ENCODE measurements around the gene EEF1AKMT4.

DNA sequence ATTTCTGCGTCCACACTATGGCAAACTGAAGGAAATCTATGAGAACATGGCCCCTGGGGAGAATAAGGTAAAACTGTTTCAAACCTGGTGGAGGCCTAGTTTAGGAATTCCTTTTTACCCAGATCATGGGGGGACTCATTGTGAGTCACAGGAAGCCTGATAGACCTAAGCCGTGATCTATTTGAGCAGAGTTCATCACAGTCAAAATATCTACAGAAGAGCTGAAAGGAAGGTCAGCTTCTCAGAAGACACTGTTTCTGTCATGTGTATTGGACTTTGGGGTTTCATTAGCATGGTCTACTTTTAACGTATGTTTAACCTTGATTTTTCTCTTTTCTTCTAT lies 50.9 kb downstream of the EEF1AKMT4 start:
- TF ChIP-seq, protein P1, sequence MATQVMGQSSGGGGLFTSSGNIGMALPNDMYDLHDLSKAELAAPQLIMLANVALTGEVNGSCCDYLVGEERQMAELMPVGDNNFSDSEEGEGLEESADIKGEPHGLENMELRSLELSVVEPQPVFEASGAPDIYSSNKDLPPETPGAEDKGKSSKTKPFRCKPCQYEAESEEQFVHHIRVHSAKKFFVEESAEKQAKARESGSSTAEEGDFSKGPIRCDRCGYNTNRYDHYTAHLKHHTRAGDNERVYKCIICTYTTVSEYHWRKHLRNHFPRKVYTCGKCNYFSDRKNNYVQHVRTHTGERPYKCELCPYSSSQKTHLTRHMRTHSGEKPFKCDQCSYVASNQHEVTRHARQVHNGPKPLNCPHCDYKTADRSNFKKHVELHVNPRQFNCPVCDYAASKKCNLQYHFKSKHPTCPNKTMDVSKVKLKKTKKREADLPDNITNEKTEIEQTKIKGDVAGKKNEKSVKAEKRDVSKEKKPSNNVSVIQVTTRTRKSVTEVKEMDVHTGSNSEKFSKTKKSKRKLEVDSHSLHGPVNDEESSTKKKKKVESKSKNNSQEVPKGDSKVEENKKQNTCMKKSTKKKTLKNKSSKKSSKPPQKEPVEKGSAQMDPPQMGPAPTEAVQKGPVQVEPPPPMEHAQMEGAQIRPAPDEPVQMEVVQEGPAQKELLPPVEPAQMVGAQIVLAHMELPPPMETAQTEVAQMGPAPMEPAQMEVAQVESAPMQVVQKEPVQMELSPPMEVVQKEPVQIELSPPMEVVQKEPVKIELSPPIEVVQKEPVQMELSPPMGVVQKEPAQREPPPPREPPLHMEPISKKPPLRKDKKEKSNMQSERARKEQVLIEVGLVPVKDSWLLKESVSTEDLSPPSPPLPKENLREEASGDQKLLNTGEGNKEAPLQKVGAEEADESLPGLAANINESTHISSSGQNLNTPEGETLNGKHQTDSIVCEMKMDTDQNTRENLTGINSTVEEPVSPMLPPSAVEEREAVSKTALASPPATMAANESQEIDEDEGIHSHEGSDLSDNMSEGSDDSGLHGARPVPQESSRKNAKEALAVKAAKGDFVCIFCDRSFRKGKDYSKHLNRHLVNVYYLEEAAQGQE (IDR thresholded peaks at IDR 0.05; ENCODE audit: insufficient replicate concordance, low read depth): no peak
- TF ChIP-seq, protein P2, sequence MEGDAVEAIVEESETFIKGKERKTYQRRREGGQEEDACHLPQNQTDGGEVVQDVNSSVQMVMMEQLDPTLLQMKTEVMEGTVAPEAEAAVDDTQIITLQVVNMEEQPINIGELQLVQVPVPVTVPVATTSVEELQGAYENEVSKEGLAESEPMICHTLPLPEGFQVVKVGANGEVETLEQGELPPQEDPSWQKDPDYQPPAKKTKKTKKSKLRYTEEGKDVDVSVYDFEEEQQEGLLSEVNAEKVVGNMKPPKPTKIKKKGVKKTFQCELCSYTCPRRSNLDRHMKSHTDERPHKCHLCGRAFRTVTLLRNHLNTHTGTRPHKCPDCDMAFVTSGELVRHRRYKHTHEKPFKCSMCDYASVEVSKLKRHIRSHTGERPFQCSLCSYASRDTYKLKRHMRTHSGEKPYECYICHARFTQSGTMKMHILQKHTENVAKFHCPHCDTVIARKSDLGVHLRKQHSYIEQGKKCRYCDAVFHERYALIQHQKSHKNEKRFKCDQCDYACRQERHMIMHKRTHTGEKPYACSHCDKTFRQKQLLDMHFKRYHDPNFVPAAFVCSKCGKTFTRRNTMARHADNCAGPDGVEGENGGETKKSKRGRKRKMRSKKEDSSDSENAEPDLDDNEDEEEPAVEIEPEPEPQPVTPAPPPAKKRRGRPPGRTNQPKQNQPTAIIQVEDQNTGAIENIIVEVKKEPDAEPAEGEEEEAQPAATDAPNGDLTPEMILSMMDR (IDR thresholded peaks at IDR 0.05; ENCODE audit: insufficient read depth, low read length): no peak
- no peak for TF ChIP-seq POLR2AphosphoS5 (IDR thresholded peaks at IDR 0.05; ENCODE audit: low read depth)
- TF ChIP-seq GABPA (IDR thresholded peaks at IDR 0.05; ENCODE audit: low read depth): no peak
